NT2/D1 (cell line): ENCODE results near the gene CNNM1.

Experiments used
- DNase-seq: peaks from one replicate; pipeline ENCODE4 v3.0.0-alpha.2; 2011; ENCODE audit warnings: low read depth, low spot score
- H3K27me3 ChIP-seq: 2 replicates; pipeline ENCODE4 v1.6.0; 2011; ENCODE audit warnings: mild to moderate bottlenecking; ENCODE audit not compliant: insufficient read length, insufficient read depth
- H3K36me3 ChIP-seq: 2 replicates; pipeline ENCODE4 v1.6.1; 2011; ENCODE audit warnings: mild to moderate bottlenecking, low read length, mixed read lengths; ENCODE audit not compliant: insufficient read depth, insufficient read length
- H3K4me1 ChIP-seq: 2 replicates; pipeline ENCODE4 v1.5.1; 2011; ENCODE audit not compliant: insufficient read depth, insufficient read length
- H3K4me3 ChIP-seq: 2 replicates; pipeline ENCODE4 v1.5.1; 2011; ENCODE audit warnings: low read depth; ENCODE audit not compliant: insufficient read length
- H3K9ac ChIP-seq: 2 replicates; pipeline ENCODE4 v1.6.0; 2011; ENCODE audit warnings: low read depth; ENCODE audit not compliant: insufficient read length
- H3K9me3 ChIP-seq: 2 replicates; pipeline ENCODE4 v1.5.1; 2011; ENCODE audit warnings: mild to moderate bottlenecking, low read length; ENCODE audit not compliant: insufficient read depth
- SUZ12 ChIP-seq: IDR thresholded peaks from 2 replicates; pipeline ENCODE4 v1.6.1; 2011; ENCODE audit not compliant: insufficient read length, insufficient read depth; ENCODE audit errors: extremely low read depth
- YY1 ChIP-seq: IDR thresholded peaks from 2 replicates; pipeline ENCODE4 v1.6.1; 2011; ENCODE audit not compliant: insufficient read length, insufficient read depth
- ZNF274 ChIP-seq: IDR thresholded peaks from 2 replicates; pipeline ENCODE4 v1.6.1; 2011; ENCODE audit warnings: mild to moderate bottlenecking, low read depth, low read length

CNNM1 gene

GRCh38 chr10:99438890-99439289 is 109.7 kb downstream of the CNNM1 start:
- no peak overlapping the region for H3K9ac ChIP-seq
- TF ChIP-seq SUZ12: no peak
- no peak for TF ChIP-seq YY1
- TF ChIP-seq ZNF274: no peak
- H3K36me3 ChIP-seq: peaks cover 5% of the 10 kb centered on the region
- no peak overlapping the region for H3K4me3 ChIP-seq
- H3K9me3 ChIP-seq: no peaks in the 10 kb centered on the region
- no peaks in the 10 kb centered on the region for H3K4me1 ChIP-seq
- DNase-seq: no peak
- H3K27me3 ChIP-seq: no peaks in the 10 kb centered on the region

- Histone ChIP-seq H3K4me1 (peaks cover 3% of the 10 kb centered on the region), H3K27me3 (no peaks in the 10 kb centered on the region), H3K36me3 (no peaks in the 10 kb centered on the region), H3K9ac (no peak overlapping the region), H3K4me3 (no peak overlapping the region), H3K9me3 (no peaks in the 10 kb centered on the region)
- TF ChIP-seq ZNF274: no peak
- no peak for TF ChIP-seq YY1
- TF ChIP-seq SUZ12: no peak
- no peak for DNase-seq
Measured at GRCh38 chr10:99442394-99442793, 113.2 kb downstream of the CNNM1 start.

- no peak for TF ChIP-seq YY1
- no peak for TF ChIP-seq ZNF274
- TF ChIP-seq SUZ12: no peak
- Histone ChIP-seq H3K9me3 (no peaks in the 10 kb centered on the region), H3K4me1 (peaks cover 3% of the 10 kb centered on the region), H3K4me3 (no peak overlapping the region), H3K36me3 (no peaks in the 10 kb centered on the region), H3K9ac (no peak overlapping the region), H3K27me3 (no peaks in the 10 kb centered on the region)
- DNase-seq: no peak
Measured at GRCh38 chr10:99443500-99443899, 114.3 kb downstream of the CNNM1 start.
